ENCODE measurements around the gene SART3.

Gene SART3

DNA sequence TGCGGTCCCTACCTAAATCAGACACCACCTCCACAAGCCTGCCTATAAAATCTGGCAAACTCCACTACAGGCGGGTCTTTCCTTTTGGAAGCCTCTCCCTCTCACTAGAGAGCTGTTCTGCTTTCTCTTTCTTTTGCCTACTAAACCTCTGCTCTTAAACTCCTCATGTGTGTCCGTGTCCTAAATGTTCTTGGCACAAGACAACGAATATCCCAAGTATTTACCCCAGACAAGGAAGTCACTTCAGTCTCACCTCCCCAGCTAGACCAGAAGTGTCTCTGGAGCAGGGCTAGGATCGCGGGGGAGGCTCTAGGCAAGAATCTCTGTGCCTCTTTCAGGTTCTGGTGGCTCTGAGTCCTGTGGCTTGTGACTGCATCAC is 83.1 kb downstream of the SART3 start:
- TF ChIP-seq, protein P1, sequence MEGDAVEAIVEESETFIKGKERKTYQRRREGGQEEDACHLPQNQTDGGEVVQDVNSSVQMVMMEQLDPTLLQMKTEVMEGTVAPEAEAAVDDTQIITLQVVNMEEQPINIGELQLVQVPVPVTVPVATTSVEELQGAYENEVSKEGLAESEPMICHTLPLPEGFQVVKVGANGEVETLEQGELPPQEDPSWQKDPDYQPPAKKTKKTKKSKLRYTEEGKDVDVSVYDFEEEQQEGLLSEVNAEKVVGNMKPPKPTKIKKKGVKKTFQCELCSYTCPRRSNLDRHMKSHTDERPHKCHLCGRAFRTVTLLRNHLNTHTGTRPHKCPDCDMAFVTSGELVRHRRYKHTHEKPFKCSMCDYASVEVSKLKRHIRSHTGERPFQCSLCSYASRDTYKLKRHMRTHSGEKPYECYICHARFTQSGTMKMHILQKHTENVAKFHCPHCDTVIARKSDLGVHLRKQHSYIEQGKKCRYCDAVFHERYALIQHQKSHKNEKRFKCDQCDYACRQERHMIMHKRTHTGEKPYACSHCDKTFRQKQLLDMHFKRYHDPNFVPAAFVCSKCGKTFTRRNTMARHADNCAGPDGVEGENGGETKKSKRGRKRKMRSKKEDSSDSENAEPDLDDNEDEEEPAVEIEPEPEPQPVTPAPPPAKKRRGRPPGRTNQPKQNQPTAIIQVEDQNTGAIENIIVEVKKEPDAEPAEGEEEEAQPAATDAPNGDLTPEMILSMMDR (conservative IDR thresholded peaks at IDR 0.05; ENCODE audit: low read depth, low read length): no peak
- DNase-seq (ENCODE audit: low read depth): no peak
- H3K4me3 ChIP-seq (ENCODE audit: low read depth, low read length): no peak overlapping the region

DNA sequence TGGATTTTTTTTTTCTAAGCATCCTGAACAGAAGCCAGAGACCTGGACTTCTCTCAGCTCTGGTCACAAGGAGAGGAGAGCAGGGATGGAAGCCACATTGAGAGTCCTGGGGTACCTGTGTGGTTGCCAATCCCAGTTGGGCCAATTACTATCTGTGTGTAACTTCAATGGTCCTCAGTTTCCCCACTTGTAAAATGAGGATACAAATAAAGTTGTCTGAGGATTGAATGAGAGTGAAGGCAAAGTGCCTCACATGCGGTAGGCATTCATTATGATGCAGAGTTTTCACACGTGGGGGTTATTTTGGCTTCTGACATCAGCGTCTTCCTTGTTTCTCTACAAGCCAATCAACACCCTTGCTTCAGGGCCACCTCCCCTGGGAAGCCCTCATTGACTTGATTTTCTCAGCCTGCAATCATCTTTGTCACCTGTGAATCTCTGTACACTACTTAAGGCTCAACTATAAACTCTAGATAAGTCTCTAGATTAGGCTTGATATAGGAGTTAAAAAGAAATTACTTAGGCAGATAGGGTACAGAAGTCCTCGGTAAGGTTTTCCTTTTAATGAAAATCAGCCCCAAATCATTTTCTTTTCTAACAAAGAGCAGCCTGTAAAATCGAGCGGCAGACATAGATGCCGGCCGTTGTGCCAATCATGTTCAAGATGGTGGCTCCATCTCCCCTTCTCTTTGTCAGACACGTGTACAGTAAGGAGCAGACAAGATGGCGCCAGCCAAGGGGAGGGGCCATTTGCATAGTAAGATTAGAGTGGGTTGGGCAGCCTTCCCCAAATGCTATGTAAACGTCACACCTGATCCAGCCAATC is 83.7 kb downstream of the SART3 start:
- no peak for DNase-seq (ENCODE audit: low read depth)
- no peak overlapping the region for H3K4me3 ChIP-seq (ENCODE audit: low read depth, low read length)
- TF ChIP-seq, protein P1 (conservative IDR thresholded peaks at IDR 0.05; ENCODE audit: low read depth, low read length): no peak

- no peak overlapping the region for H3K4me3 ChIP-seq (ENCODE audit: low read depth, low read length)
- TF ChIP-seq, protein P1 (conservative IDR thresholded peaks at IDR 0.05; ENCODE audit: low read depth, low read length): no peak
- DNase-seq (ENCODE audit: low read depth): no peak
These were observed 85.6 kb downstream of the SART3 start for GRCh38 chr12:108475396-108475795.

- H3K4me3 ChIP-seq (ENCODE audit: low read depth, low read length): no peak overlapping the region
- TF ChIP-seq, protein P1 (conservative IDR thresholded peaks at IDR 0.05; ENCODE audit: low read depth, low read length): no peak
- no peak for DNase-seq (ENCODE audit: low read depth)
These were observed 87.4 kb downstream of the SART3 start for GRCh38 chr12:108473400-108474055.

Data from choroid plexus epithelial cell (primary cell).